Ureter (tissue), 1 donor: ENCODE measurements around the gene WDR93. TPM values are rescaled to one million over a fixed set of nuclear protein-coding genes. Genes with fewer than 3 reads are reported as not detected.

Experiments
- DNase-seq: peaks from one replicate; pipeline ENCODE4 v3.0.0-alpha.2; 2020; ENCODE audit warnings: low spot score
- total RNA-seq: library from RNA; stranded (reverse); gene quantifications from one replicate; pipeline ENCODE4 v1.2.4, GENCODE V29; 2023
- donor health status: DM: yes; HTN: yes; CAD: no.

The WDR93 gene
- total RNA-seq, 1 donor from 2014 or later: 0.68 TPM

DNA sequence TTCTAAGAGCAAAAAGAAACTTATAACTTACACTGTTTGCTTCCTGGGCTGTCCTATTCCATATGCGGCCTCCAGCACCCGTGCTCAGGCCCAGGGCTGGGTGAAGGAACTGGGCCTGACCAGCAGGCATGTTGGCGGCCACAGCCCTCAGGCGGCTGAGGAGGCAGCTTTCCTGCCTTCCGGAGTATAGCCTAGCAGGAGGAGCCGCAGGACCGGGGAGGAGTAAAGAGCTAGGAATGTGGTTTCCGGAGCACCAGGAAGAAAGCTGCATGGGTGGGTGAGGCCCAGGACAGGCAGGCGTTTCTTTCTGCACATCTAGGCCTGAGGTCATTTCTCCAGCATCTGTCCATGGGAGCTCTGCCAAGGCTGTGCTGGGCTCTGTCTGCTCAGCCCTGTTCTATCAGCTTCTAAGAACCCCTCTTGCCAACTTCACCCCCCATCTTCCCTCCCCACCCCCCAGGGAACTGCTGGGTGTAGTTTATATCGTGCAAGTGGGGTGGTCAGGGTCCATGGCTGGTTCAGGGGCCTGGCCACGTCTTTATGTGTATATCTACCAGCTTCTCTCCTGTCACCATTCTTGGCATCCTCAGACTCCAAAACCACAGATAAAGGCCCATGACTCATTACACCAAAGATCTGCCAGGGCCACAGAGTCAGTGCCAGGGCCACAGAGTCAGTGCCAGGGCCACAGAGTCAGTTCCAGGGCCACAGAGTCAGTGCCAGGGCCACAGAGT is 27.6 kb upstream of the WDR93 start:
- DNase-seq: peak; percentile 87

DNA sequence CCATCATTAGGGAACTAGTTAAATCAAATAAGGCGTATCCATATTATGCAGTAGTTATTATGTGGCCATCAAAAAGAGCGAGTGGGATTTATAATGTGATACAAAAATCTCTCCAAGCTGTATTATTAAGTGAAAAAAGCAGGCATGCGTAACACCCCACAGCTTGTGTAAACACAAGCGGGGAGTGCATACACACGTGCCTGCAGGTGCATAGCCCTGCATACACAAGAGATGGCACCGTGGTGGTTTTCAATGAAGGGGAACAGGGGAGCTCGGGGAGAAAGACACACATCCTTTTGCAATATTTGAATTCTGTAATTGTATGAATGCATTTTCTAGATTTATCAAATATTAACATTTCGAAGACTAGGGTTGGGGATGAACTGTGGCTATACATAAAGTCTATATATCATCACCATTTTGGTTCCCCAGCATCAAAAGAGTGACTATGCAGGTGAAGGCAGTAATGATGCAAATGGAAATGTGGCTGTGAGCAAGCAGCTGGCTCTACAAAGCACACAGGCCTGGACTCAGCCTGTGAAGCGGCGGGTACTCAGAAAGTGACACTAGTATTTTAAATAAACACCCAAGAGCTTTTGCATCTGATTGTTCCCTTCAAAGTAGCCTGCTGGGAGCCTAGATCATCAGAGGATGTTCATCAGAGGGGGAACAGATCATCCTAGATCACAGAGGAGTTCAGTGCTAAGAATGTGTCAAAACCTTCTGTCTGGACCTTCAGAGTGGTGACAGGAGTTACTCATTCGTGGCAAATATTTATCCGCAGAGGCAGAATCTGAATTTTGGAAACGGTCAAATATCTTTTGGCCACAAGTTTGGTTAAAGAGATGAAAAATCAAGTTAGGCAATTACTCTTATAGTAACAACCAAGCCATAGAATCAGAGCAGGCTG is 25.9 kb upstream of the WDR93 start:
- DNase-seq: no peak

DNA sequence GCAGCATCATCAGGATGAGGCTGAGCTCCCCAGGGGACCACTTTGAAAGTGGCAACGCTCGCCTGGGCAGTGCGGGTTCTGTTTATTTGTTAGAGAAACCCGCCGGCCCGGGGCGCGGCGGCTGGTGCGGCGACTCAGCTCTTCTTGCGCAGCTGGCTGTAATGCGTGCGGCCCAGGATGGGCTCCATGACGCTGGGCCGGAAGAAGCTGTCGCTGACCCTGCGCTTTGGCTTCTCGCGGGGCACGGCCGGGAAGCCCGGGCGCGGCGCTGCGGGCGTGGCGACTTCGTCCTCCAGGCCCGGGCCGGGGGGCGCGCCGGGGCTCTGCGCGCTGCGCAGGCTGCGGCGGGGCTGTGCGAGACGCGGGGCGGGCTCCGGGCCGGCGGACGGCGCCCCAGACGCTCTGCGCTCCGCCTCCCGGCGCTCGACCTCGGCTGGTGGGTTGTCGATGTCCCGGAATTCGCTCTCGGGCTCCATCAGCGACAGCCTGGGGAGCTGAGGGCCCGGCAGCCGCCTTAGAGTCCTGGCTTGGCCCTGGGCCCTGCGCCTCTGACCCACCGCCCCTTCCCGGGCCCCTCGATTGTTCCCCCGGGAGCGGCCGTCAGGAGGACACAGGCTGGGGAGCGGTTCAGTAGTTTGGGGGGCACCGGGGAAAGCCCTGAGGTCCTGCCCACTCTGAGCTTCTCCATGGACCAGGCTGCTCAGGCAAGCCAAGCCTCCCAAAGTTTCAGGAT is 25.0 kb upstream of the WDR93 start:
- DNase-seq: peak; percentile 60

DNA sequence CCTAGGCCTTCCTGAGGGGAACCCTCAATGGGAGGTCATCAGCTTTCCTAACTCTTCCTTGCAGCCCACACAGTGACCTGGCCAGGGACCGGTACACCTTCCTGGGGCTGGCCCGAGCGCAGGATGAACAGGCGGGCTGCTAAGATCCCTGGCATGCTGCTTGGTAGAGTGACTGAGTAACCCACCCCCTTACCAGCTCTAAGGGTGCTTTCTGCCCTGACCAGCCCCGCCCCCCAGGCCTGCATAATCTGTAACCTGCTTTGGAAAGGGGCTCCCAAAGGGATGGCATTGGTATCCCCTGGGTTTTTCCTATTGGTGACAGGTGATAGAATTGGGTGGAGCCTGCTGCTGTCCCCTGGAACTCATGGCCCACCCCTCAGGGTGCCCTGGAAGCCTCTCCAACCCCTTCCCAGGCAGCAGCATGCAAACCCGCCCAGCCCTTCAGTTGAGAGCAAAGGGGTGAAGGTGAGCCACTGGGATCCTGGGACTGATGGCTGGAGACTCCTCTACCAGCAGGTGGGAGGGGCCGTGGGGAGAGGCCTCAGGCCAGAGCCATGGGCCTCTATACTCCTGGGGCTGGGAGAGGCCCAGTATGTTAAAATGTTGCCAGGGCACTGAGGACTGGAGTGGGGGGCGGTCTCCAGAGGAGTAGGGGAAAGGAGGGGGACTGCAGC is 24.3 kb upstream of the WDR93 start:
- no peak for DNase-seq

DNA sequence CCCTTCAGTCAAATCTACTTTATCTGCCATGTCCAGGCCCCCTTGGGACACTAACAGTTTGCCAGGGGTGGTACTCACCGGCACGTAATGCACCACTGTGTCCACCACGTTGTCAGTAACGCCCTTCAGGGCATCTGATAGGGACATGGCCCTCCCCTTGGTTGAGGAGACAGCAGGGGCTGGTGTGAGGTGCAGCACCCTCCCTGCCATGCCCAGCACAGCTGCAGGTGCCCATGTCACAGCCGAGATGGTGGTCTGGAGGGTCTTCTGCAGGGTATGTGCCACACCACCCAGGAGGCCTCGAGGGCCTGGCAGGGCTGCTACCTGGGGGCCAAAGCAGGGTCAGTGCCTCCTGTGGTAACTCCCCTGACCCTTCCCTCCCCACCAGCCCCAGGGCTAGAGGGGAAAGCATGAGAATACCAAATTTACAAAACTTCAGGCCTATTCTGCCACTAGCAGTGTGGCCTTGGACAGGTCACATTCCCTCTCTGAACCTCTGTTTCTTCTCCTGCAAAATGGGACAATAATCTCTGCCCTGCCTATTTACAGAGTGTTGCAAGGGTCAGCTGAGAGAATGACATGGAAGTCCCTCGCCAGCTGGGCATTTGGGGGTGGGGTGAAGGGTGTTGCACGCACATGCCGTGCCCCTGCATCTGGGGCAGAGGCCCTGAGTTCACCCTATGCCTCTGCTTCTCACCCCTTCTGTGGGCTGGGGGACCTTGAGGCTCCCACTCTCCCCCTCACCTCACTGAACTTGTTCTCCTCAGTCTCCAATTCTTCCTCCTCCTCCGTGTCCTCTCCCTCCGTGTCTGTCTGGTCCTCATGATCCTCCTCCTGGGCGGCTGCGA is 23.5 kb upstream of the WDR93 start:
- DNase-seq: no peak

DNA sequence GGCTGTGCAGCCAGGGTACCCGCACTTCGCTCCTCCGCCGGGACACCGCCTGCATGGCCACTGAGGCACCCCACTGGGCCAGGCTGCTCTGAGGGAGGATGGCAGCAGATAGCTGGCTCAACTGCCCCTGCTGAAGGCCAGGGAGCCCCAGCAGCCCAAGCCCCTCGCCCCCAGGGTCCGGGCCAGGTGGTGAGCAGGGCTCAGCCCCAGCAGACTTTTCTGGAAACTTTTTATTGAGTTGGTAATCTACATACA is 23.0 kb upstream of the WDR93 start:
- no peak for DNase-seq

DNA sequence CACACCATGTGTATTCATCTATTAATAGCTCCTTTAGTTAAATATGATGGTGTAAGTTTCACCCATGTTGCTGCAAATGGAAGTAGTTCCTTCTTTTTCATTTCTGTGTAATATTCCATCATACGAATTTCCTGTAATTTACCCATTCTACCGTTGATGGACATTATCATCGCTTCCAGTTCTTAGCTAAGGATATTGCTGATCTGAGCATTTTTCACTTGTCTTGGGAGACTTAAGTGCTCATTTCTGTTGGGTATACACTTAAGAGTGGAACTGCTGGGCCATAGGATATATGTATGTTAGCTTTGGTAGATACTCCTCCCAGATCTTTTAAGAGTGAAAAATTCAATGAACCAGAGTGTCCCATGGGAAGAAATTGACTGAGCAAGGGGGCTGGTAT is 22.4 kb upstream of the WDR93 start:
- no peak for DNase-seq

DNA sequence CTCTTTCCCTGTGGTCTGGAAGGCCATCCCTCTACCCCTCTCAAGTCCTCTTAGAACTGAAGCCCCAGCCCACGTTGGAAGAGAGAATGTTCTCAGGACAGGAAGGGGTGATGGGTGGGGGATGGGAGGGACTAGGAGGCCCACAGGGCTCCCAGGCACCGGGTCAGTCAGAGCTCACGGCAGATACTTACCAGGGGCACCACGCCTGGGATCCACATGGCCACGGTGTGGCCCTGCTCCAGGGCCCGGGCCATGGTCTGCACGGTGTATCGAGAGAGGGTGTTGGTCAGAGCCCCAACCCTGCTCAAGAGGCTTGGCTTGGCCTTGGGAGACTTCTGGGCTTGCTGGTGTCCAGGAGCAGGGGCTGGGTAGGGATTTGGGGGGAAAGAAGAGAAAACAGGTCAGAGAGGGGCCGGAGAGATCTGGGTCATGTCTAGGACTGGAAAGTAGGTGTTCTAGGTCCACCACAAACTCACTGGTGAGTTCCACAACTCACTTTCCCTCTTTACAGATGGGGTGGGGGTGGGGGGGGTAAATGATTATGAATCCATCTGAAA is 21.2 kb upstream of the WDR93 start:
- no peak for DNase-seq

DNA sequence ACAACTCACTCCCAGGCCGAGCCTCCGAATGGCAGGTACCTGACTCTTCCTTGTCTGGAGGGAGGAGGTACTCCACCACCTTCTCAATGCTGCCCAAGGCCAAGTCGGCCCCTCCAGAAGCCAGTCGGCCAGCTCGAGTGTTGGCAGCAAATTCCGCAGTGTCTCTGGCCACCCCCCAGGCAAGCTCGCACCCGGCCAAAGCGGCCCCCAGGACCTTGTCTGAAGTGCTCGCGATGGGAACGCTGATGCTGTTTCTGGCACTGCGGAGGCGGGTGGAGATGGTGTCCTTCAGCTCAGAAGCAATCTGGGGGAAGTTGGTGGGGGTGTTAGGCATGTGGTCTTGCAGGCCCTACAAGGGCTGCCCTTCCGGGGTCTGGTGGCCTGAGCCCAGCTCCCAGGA is 20.7 kb upstream of the WDR93 start:
- no peak for DNase-seq

DNA sequence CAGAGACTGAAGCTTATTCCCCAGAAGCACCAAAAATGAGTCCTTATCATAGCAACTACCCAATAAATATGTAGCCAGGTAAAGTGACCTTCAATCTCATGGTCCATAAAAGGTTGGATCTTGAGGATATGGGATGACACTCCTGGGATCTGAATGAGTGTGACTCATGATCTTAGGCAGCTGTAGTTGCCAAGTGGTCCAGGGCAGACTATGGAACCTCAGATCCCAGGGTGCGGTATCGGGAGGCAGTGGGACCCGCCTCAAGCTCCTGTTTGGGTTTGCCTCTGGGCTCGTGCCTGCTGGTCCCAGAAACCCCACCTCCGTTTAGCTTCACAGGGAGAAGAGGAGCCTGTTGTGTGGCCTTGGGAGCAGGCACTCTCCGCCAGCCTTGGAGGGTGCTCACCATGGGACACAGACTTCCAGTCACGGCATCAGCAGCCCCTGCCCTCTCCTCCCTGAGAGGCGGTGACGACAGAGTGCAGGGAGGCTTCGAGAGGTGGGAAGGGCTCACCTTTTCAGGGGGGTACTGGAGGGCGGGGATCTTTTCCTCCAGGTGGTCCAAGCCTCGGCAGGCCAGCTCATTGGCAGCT is 19.5 kb upstream of the WDR93 start:
- DNase-seq: no peak

DNA sequence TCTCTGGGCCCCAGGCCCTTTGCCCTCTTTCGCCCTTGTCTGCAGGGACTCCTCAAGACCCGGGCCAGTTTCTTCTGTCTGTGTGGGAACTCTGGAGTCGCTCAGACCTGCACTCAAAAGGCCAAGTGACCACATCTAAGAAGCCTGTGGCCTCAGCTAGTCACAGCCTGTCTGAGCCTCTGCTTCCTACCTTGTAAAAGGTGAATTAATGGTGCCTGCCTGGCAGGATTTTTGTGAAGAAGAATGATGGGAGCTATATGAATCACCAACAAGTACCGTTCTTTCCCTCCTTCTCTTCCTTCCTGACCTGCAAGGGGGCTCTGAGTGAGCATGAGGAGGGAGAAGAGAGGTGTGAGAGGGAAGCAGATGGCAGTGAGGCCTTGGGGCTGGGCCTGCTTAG is 18.9 kb upstream of the WDR93 start:
- DNase-seq: no peak

DNA sequence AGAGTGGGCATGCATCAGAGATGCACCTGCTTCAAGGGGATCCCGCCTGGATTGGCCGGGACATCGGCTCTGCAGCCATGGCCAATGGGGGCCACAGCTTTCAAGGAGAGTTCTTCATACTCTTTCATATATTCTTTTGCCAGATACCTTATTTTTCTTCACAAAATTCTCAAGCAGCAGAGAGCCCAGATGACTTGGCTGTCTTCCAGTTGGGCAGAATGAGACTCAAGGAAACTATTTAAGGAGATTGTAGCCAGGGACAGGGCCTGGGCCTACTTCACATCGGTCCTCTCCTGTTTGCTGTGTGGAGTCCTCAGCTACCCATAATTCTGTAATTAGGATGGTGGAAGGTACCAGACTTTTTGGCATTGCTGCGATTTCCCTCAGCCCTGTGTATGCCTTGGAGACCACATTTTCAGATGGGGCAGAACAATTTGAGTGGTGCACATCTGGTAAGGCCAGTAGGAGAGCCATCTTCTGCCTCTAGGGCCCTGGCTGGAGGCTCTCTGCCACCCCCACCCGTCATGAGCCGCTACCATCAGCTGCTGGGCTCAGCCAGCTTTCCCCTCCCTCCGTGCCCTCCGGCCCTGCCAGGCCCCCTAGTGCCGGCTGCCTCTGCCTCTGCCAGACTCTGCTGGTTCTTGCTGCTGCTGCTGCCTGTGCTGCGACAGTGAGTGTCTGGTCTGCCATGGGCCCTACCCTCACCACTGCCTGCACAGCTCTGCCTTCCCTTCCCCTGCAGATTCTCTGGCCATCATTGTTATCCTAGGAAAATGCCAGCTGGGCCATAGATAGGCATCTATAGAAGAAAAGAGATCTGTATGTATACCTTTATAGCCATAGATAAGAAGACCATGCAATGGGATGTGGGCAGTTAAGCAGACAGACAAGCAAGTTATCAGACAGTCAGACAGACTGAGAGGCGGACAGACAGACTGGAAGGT is 18.1 kb upstream of the WDR93 start:
- peak; percentile 9 for DNase-seq

DNA sequence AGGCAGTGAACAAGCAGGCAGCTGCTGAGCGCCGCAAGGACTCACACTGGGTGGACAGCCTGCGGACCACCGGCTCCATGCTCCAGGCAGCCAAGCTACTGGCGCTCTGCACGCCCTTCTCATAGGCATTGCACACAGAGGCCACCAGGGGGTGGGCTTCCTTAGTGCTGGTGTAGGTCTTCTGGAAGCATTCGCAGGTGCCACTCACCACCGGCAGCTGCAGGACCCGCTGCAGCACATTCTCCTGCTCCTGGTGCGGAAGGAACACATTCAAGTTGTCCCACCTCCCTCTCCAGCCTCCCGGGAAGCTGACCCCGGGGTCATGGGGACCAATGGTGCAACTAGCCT is 17.5 kb upstream of the WDR93 start:
- peak; percentile 42 for DNase-seq

DNA sequence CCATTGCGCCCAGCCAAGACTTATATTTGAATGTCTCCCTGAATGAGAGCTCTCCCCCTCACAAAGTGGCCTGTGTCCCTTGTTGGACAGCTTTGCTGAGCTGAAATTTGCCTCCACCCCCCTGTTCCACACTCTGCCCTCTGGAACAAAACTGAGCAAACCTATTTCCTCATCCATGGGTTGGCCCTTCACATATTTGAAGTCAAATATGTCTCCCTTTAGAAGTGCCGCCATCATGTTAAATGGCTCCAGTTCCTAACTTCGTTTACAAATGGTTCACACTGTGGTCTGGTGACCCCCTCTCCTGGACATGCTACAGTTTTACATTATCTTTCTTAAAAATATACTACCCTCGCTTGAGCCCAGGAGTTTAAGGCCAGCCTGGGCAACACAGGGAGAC is 16.1 kb upstream of the WDR93 start:
- peak; percentile 29 for DNase-seq

DNA sequence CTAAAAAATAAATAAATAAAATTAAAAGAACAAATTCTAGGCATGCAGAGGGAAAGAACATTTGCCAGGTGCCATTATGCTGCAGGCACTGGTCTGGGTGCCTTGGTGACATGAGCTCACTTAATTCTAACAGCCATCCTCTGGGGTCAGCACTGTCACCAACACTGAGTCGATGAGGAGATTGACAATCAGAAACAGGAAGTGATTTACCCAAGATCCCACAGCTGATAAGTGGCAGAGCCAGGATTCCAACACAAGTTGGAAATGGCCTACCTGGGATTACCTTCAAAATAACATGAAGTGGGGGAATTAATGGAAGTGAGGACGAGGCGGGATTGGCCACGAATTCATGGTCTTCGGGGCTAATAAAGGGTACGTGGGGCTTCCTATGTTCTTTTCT is 15.0 kb upstream of the WDR93 start:
- DNase-seq: no peak

DNA sequence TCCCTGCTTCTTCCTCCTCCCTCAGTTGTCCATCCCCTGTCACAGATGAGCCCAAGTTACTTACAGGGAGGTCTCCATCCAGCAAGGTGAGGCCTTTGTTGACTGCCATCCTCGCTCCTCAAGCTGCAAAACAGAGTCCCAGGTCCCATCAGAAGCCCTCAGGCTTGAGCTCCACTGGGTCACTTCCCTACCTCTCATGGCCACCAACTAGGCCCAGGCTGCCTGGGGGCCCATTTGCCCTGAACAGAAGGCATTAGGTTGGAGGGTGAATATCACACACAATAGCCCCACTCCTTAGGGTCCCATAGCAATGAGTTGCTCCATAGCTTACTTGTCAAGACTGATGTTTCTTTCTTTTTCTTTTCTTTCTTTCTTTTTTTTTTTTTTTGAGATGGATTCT is 13.2 kb upstream of the WDR93 start:
- DNase-seq: peak; percentile 17

DNA sequence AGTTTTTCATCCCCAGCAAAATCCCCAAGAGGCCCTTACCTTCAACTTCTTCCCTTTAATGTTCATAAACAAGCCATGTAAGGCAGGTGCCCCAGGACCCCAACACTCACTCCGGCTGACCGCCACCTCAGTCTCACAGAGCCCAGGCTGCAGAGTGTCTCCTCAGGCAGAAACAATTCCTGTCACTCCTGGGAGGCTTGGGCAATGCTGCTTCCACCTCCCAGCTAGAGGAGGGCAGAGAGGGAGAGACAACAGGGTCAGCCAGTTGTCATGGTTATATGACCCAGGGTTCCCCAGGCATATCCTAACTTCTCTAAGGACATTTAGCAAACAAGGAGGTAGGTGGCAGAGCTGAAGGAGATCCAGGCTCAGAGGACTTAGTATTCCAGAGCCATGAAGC is 11.4 kb upstream of the WDR93 start, which contains the start of gene PLIN1:
PLIN1 (minus strand) TSS at position 156 of the 400 bp plus-strand sequence. CDS start 1,878 bp downstream, outside the sequence.
- DNase-seq: no peak

DNA sequence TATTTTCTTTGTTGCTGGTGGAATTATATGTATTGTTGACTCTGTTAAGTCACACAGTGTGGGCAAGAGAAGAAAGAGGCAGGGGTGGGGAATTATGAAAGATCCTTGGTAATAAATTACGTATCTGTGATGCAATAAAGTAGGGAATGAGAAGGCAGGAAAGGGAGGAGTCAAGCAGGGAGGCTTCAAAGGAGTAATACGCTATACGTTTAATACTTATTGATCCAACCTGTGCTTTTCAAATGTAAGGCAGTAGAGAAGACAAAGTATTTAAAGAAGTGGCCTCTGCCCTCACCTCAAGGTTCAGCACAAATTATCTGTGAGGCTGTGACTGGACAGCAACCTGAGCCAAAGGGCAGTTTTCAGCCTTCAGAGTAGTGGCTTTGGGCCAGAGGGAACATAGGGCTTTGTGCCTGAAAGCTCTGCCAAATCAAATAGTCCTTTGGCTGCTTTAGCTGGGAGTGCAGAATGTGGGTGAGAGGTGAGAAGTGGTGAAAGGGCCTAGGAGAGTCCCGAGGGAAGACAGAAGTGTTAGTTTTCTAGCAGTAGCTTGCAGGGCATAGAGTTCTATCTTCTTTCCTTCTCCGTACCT is 10.2 kb upstream of the WDR93 start:
- DNase-seq: peak; percentile 82

DNA sequence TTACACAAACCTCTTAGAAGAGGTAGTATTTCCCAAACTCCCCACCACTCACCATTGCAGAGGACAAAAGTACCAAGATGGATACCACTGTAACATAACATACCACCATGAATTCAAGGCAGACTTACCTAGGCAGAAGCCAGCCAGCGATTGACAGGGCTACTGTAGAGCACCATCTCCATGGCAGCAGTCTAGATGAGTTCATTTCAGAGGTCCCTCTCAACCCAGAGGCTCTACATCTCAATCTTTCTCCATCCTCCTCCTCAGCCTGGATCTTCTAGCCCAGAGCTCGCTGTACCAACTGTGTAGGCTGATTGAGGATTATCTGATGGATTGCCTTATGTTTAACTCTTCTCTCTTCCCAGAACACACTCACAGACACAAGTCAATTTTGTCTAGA is 9.5 kb upstream of the WDR93 start:
- DNase-seq: no peak
